GM12878 (cell line): ENCODE data around the gene CDH4. TPM values are rescaled to one million over a fixed set of nuclear protein-coding genes. Genes with fewer than 3 reads are reported as not detected.

Source experiments
- ATAC-seq: fragments of 200-7000 bp; cut with Tn5 transposase; 3 replicates; pipeline ENCODE4 v1.9.1; 2020; ENCODE audit warnings: mild to moderate bottlenecking, moderate library complexity
- BruUV-seq: library from RNA; stranded (reverse); fragments of 400-500 nt; replicated peaks from 2 replicates; lab custom pipeline; 2021; lab: Mats Ljungman, UMichigan
- CTCF ChIA-PET: fragments of 300-600 bp; sonication (Branson Sonifier 250); formaldehyde crosslinking; extraction: SDS; loops from one replicate; lab custom pipeline; 2021; ENCODE audit warnings: inconsistent platforms; lab: Yijun Ruan, JAX
- POLR2A ChIA-PET: fragments of 350-600 bp; formaldehyde crosslinking; extraction: SDS; loops from one replicate; lab custom pipeline; 2021; ENCODE audit warnings: inconsistent platforms; lab: Charles Lee
- RAD21 ChIA-PET: fragments of 300-600 bp; sonication (Branson Sonifier 250); formaldehyde crosslinking; loops from one replicate; lab custom pipeline; 2023; ENCODE audit warnings: antibody characterized with exemption; ENCODE audit not compliant: unreplicated experiment; lab: Charles Lee
- SMC1A ChIA-PET: fragments of 300-600 bp; sonication (Branson Sonifier 250); formaldehyde crosslinking; loops from one replicate; lab custom pipeline; 2023; ENCODE audit not compliant: unreplicated experiment, uncharacterized antibody; lab: Charles Lee
- DNase-seq: peaks from one replicate; pipeline ENCODE4 v3.0.0-alpha.2; 2011; ENCODE audit warnings: low read depth, low spot score
- FAIRE-seq: peaks from 3 replicates; lab custom pipeline; 2011; peaks lifted over from hg19 to GRCh38; lab: Jason Lieb, UNC
- H2AFZ ChIP-seq: 2 replicates; pipeline ENCODE4 v1.6.0; 2011; ENCODE audit warnings: low read depth, low read length, control low read depth; ENCODE audit not compliant: control insufficient read depth
- H3K27ac ChIP-seq: 2 replicates; pipeline ENCODE4 v1.5.1; 2011; ENCODE audit warnings: control low read depth; ENCODE audit not compliant: control insufficient read depth, insufficient read depth
- H3K27me3 ChIP-seq, 2 experiments: replicated peaks in 1 of 2; 2 replicates each; pipeline versions ENCODE4 v1.6.0 to v1.6.1; 2011; ENCODE audit warnings: low read length in 1 of 2; ENCODE audit not compliant: control insufficient read depth in 2 of 2, insufficient read depth in 2 of 2
- H3K36me3 ChIP-seq, 2 experiments: 2 replicates each; pipeline ENCODE4 v1.5.1; 2011; ENCODE audit warnings: low read length in 1 of 2; ENCODE audit not compliant: control insufficient read depth in 2 of 2, insufficient read depth in 2 of 2
- H3K4me1 ChIP-seq: 2 replicates; pipeline ENCODE4 v1.6.1; 2011; ENCODE audit warnings: mild to moderate bottlenecking, low read length, moderate library complexity, mixed read lengths; ENCODE audit not compliant: control insufficient read depth, insufficient read depth
- H3K4me2 ChIP-seq: 2 replicates; pipeline ENCODE4 v1.6.0; 2011; ENCODE audit warnings: control low read depth; ENCODE audit not compliant: control insufficient read depth, insufficient read depth
- H3K4me3 ChIP-seq: fragments of 200-600 bp; sonication (generic); 2 replicates; pipeline ENCODE4 v1.5.1; 2016
- H3K79me2 ChIP-seq: 2 replicates; pipeline ENCODE4 v1.6.0; 2011; ENCODE audit warnings: low read length; ENCODE audit not compliant: control insufficient read depth, insufficient read depth
- H3K9ac ChIP-seq: 2 replicates; pipeline ENCODE4 v1.8.0; 2011; ENCODE audit warnings: low read length, control low read depth, mixed read lengths; ENCODE audit not compliant: control insufficient read depth, insufficient read depth
- H3K9me3 ChIP-seq: replicated peaks from 3 replicates; pipeline ENCODE4 v1.5.1; 2011; ENCODE audit warnings: mild to moderate bottlenecking, low read length; ENCODE audit not compliant: control insufficient read depth, insufficient read depth
- H4K20me1 ChIP-seq: 2 replicates; pipeline ENCODE4 v1.6.0; 2011; ENCODE audit not compliant: control insufficient read depth, insufficient read depth
- BACH1 ChIP-seq: fragments of 450-650 bp; IDR thresholded peaks from 2 replicates; pipeline ENCODE4 v1.6.1; 2017; ENCODE audit warnings: mild to moderate bottlenecking, borderline replicate concordance
- KAT2A ChIP-seq: conservative IDR thresholded peaks from 2 replicates; pipeline ENCODE4 v1.6.1; 2011; ENCODE audit warnings: low read depth, low read length; ENCODE audit not compliant: control insufficient read depth
- KLF5 ChIP-seq: fragments of 450-650 bp; IDR thresholded peaks from 2 replicates; pipeline ENCODE4 v1.6.1; 2014; ENCODE audit warnings: mild to moderate bottlenecking; ENCODE audit not compliant: partially characterized antibody
- MTA2 ChIP-seq: fragments of 450-650 bp; IDR thresholded peaks from 2 replicates; pipeline ENCODE4 v1.6.1; 2016; ENCODE audit warnings: low read depth, mild to moderate bottlenecking, moderate library complexity
- POLR2AphosphoS5 ChIP-seq: IDR thresholded peaks from 2 replicates; pipeline ENCODE4 v1.6.1; 2011; ENCODE audit warnings: mild to moderate bottlenecking, low read length, inconsistent platforms
- PRDM15 ChIP-seq: fragments of 450-650 bp; formaldehyde crosslinking; IDR thresholded peaks from 2 replicates; pipeline ENCODE4 v1.4.0; 2020; ENCODE audit warnings: mild to moderate bottlenecking, moderate library complexity
- ZBTB11 ChIP-seq: fragments of 450-650 bp; formaldehyde crosslinking; IDR thresholded peaks from 2 replicates; pipeline ENCODE4 v1.5.0; 2022; ENCODE audit warnings: mild to moderate bottlenecking, missing genetic modification characterization
- ZBTB33 ChIP-seq: fragments of 450-650 bp; IDR thresholded peaks from 2 replicates; pipeline ENCODE4 v1.6.1; 2017; ENCODE audit warnings: mild to moderate bottlenecking
- WGBS: methylation state at CpG from one replicate; pipeline ENCODE4 v1.1.6; 2016; ENCODE audit warnings: low lambda C conversion rate; ENCODE audit not compliant: insufficient replicate concordance, insufficient coverage; ENCODE audit errors: missing lambda C conversion rate; 5-methylcytosine and 5-hydroxymethylcytosine counted together
- in situ Hi-C: fragments of 300-500 bp; cut with MboI; formaldehyde crosslinking; loops from 9 replicates; pipeline ENCODE4 v1.14.3; 2018; ENCODE audit warnings: mixed read lengths
- intact Hi-C: fragments of 100-400 bp; cut with micrococcal nuclease; formaldehyde crosslinking; loops from one replicate; pipeline ENCODE4 v1.14.2; 2022; ENCODE audit not compliant: unreplicated experiment
- polyA plus RNA-seq, 11 experiments: library from polyadenylated mRNA; depleted of rRNA in 4 of 11; unstranded in 6 of 11; stranded (reverse) in 5 of 11; fragments of >200 nt; fragmentation: Nextera tagmentation in 4 of 11; fragmentation: Illumina TruSeq in 1 of 11; extraction: Ambion mirVana in 4 of 11; extraction: Trizol in 1 of 11; gene quantifications; 1 replicate in 1 of 11; 2 replicates in 10 of 11; pipeline versions ENCODE4 v1.2.1 to v1.2.3, GENCODE V29; 2011 to 2016; ENCODE audit warnings: inconsistent platforms in 2 of 11, missing spikeins in 2 of 11, low read depth in 1 of 11
- total RNA-seq, 4 experiments: library from RNA; depleted of rRNA in 3 of 4; stranded (reverse); fragments of >200 nt in 3 of 4; fragmentation: Illumina TruSeq in 1 of 4; extraction: Trizol in 1 of 4; gene quantifications; 2 replicates each; pipeline versions ENCODE4 v1.2.1 to v1.2.3, GENCODE V29; 2013 to 2021

Gene CDH4
- total and polyA plus RNA-seq, 10 of the 15 experiments (the other 5 are each of a cell fraction or from before 2014, with no cell fraction given) = not detected

GRCh38 chr20:61292821-61293612 lies 41.0 kb downstream of the CDH4 start:
- FAIRE-seq (no peak), DNase-seq (no peak), ATAC-seq (no peak)
- Histone ChIP-seq H3K36me3 (no peaks in the 10 kb centered on the region), H3K4me3 (no peak overlapping the region), H3K4me2 (no peak overlapping the region), H3K27ac (no peak overlapping the region), H3K9me3 (no peaks in the 10 kb centered on the region; the same call in 2 of the 3 replicates), H4K20me1 (no peaks in the 10 kb centered on the region), H3K9ac (no peak overlapping the region), H2AFZ (no peak overlapping the region), H3K4me1 (no peaks in the 10 kb centered on the region), H3K79me2 (no peaks in the 10 kb centered on the region), H3K27me3 (no peaks in the 10 kb centered on the region)
- TF ChIP-seq BACH1 (no peak), PRDM15 (CRISPR knock-in tag) (no peak), MTA2 (no peak), ZBTB11 (no peak), ZBTB33 (no peak), KAT2A (no peak), KLF5 (no peak), POLR2AphosphoS5 (no peak)
- in situ Hi-C loops (no loop called here), intact Hi-C loops (no loop called here)
- no TSS peak for BruUV-seq
- 37% methylated on average over 19 of the region's 19 CpGs for WGBS
- ChIA-PET CTCF (no interaction called here), SMC1A (no interaction called here), RAD21 (no interaction called here), POLR2A (no interaction called here)
